ENCODE results near the gene RGS12.
"Not testable (repeated sequence)": the region's sequence is repeated elsewhere in the genome, so short reads cannot be mapped to it uniquely, and the experiment has no call there.

RGS12 gene

DNA sequence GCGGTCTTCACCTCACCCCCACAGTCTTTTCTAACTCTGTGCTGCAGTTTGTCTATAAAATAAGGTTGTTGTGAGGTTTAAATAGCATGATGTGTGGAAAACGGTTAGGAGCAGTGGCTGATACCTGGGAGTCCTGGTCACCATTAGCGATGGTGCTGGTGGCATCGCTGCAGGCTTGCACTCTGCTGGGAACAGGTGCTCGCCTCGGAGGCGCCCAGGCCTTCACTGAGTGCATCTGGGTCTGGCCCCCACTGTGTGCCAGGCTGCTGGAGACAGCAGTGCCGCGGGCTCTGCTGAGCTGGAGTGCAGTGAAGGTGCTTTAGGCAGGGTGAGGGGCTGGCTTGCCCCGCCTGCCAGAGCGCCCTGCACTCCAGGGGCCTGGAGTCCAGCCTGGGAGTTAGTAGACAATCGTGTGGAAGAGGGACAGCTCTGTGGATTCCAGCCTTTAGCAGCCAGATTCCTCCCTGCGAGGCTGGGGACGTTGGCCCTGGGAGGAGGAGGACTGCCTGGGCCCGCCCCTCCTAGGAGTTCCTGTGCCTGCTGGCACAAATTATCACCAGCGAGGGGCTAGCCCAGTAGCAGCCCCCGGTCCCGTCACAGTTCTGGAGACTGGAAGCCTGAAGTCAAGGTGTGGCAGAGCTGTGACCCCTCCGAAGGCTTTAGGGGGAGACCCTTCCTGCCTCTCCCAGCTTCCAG is 7.3 kb downstream of the RGS12 start:
- no peak for DNase-seq

DNA sequence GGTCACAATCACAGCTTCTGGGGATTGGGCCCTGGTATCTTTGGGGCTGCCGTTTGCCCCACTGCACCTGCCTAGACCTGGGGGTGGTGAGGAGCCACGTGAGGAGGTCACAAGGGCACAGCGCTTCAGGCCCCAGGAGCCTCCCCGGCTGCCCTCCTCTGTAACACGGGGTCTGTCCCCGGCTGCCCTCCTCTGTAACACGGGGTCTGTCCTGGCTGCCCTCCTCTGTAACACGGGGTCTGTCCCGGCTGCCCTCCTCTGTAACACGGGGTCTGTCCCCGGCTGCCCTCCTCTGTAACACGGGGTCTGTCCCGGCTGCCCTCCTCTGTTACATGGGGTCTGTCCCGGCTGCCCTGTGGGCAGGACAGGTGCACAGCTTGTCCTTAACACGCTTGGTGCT is 8.1 kb downstream of the RGS12 start:
- DNase-seq = not testable (repeated sequence)

DNA sequence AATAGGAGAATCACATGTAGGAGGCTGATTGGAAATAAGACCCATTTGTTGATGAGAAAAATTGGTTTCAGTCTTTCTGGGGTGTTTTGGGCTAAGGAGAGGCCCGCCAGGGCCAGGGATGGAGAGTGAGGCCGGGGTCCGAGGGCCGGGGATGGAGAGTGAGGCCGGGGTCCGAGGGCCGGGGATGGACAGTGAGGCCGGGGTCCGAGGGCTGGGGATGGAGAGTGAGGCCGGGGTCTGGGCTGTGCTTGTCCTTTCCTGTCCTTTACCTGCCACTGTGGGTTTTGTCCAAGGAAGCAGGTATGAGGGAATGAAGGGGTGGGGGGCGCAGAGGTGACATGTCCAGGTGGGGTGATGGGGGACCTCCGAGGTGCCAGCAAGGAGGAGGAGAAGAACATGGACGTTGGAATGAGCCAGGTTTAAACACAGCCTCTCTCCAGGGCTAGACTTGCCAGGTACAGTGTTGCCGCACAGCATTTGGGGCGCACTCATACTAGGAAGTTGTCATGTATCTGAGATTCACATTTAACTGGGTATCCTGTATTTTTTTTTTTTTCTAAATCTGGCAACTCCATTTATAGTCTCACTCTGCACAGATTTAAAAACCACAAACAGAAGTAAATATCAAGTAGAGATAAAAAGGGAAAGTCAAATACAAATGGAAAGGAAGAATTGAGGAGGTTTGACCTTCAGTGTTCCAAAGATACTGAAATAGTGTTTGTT is 8.8 kb downstream of the RGS12 start:
- no peak for DNase-seq

GRCh38 chr4:3302173-3302785 is 9.5 kb downstream of the RGS12 start:
- DNase-seq = no peak

DNA sequence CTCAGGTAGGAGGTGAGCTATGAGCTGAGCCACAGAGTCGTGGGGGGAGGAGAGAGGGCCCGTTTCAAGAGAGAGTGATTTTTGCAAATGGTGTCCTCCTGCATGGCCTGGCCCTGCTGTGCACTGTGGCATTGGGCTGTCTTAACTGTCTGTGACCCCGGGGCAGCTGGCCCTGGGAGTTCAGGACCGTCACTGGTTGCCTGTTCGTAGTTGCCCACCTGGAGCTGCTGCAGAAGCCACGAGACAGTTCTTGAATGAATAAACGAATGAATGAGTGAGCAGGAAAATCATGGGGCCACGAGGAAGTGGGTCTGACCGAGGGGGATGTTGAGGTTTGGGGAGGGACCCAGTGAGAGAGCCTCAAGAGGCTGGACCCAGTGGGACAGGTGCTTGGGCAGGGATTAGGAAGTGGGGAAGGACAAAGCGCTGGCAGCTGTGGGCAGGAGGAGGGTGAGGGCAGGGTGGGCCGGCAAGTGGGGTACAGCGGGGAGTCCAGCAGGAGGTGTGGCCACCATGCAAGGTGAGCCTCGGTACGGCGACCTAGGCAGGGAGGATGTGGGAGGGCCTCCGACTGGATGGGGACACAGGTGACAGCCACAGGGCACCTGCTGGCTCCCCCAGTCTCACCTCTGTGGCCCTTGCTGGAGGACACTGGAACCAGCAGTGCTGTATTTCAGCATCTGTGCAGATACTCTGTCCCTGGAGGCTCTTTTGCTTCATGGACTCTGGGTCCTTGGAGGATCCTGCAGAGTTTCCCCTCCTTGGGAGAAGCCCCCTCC is 10.2 kb downstream of the RGS12 start:
- no peak for DNase-seq

GRCh38 chr4:3303565-3303824 is 10.7 kb downstream of the RGS12 start:
- no peak for DNase-seq

DNA sequence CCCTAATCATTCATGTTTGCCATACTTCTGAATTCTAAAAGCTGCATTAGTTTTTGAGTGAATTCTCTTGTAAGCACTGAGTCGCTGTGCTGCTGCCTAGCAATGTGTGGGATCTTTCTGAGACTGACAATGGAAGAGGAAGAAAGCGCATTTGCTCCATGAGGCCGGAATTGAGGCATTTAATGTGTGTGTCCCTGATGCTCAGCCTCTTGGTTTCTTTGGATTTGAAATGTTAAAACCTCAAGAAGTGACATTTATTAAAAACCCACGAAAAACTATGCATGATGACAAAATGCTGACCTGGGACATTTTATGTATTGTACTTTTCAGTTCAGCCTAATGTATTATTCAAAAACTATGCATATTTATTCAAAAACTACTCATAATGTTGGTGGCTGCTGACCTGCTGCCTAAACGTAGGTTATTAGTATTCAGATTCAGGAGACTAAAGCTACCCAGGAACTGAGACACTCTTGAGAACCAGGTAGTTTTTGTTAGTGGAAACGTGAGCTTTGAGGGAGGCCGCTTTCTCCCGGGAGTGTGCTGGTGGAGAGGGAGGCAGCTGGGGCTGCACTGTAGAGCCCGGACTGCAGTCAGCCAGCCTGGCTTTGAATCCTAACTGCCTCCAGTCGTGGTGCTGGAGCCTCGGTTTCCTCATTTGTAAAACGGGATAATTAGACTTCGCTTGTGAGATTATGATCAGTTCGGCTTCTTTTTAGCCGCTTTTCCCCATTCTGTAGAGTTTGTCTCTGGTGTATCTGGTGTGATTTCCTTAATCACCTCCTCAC is 11.3 kb downstream of the RGS12 start:
- no peak for DNase-seq

GRCh38 chr4:3304831-3305609 is 12.2 kb downstream of the RGS12 start:
- no peak for DNase-seq

GRCh38 chr4:3305610-3306371 is 13.0 kb downstream of the RGS12 start:
- no peak for DNase-seq

DNA sequence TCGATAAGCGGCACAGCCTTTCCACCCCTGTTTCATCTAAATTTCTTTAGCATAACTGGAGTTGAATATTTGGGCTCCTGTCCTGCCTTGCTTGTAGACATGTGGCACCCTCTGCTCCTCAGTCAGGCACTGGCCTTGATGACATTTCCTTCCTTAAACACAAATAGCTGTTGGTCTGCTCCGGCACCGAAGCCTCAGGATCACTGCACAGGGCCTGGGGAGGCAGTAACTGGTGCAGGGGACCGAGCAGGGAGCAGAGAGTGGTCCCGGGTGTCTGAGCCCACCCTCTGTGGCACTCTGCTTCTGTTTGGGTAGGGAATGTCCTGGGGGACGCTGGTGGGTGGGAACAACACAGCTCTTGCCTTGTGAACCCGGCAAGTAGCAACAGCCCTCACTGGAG is 13.6 kb downstream of the RGS12 start:
- DNase-seq = no peak

DNA sequence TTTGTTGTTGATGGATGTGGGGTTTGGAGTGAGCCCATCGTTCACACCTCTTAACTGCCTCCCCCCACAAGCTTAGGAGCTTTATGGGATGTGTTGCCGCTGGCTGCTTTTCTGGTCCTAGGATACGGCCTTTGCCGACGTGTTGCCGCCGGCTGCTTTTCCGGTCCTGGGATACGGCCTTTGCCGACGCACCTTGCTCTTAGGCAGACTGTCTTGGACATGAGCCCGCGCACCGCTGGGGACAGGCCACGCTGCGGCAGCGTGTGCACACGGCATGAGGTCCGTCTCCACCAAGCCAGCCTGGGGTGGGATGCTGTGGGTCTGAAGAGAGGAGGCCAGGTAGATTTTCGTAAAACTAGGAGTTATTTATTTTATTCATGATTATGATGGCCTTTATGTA is 14.2 kb downstream of the RGS12 start:
- no peak for DNase-seq

DNA sequence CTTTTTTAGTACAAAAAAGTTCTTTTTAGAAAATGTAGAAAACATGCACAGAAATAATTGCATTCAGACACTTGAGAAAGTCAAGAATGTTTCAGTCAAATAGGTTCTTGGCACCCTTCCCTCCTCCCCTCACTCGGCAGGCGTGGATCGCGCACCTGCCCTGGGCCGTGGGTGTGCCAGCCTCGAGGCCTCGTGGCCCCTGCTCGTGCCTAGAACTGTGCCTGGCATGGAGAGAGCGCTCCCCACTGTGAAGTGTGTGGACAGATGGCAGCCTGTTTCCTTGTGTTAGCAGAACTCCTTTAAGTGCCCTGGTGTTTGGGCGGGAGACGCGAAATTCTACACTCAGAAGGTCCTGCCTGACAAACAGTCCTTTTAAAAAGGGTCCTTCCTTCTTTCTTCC is 14.7 kb downstream of the RGS12 start:
- no peak for DNase-seq

- DNase-seq = no peak
Observed at GRCh38 chr4:3307891-3308575, 15.2 kb downstream of the RGS12 start.

DNA sequence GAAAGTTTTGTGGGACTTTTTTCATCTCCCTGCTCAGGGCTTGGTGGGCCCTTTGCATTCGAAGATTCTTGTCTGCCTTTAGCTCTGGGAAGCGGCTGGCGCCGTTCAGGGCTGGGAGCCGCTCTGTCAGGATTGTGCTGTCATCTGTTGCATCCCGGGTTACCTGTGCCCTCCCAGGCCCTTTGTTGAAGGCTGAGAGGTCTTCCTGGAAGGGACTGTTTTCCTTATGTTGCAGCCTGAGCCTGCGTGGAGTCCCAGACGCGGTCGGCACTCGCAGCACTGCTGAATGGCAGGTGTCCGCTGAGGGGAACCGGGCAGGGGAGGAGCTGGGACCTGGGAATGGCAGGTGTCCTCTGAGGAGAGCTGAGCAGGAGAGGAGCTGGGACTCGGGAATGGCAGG is 15.9 kb downstream of the RGS12 start:
- peak; percentile 41 for DNase-seq

DNA sequence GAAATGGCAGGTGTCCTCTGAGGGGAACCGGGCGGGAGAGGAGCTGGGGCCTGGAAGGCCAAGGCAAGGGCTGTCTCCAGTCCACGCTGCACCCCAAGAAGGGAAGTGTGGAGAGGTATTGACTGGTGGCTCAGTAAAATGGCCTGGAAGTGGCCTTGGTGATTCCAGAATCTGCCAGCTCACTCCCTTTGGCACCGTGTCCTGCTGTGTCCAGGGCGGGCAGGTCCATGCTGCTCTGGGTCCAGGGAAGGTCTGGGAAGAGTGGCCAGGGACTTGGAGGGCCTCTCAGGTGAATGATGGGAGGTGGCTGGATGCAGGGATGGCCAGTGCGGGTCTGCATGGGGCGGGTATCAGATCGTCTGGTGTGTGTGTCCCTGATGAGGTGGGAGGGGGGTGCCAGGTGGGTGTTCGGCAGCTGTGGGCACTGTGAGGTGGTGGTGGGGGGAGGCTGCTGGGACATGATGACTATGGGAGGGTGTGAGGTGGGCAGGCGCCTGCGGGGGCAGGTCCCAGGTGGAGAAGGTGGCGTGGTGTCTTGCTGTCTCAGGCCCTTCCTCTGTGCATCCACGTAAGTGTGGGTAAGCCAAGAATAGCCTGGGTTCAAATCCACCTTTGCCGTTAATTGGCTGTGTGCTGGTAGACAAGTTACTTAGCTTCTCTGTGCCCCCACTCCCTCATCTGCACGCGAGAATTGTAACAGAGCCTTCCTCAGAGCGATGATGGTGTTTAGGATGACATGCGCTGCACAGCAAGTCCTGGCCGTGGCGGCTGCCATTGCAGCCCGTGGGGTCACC is 17.7 kb downstream of the RGS12 start:
- DNase-seq = no peak

DNA sequence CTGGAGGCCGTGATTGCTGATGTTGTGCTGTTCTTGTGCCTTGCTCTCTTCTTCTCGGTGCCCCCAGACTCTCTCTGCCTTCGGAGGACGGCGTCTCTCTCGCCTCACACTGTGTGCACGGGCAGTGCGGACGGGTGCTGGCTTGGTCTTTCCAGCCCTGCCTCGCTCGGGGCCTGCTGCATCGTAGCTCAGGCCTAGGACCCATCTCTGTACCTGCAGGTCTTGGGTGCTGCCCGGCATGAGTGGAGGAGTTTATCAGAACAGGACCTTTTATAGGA is 18.2 kb downstream of the RGS12 start:
- DNase-seq = no peak

- no peak for DNase-seq
Observed at GRCh38 chr4:3311489-3312171, 18.8 kb downstream of the RGS12 start.

DNA sequence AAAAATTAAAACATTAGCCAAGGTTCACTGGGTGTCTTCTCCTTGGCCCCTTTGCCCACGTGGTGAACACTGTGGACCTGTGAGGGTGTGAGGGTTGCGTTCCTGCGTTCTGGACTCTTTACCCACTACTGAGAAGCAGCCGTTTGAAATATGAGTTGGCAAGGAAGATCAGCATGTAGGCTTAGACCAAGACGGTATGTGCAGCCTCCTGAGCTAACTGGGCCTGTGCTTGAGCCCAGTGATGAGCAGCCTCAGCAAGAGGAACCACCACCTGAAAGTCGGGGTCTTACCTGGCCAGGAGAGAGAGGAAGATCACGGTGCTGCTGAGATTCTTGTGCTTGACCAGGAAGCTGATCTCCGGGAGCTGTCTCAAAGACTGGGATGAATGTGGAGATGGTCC is 19.5 kb downstream of the RGS12 start:
- DNase-seq = no peak

- no peak for DNase-seq
Observed at GRCh38 chr4:3313139-3313538, 20.3 kb downstream of the RGS12 start.

All from NCI-H1105 treated with DMSO at 0.1 percent for 48 hours (cell line).